Measurements from ENCODE around the gene TCF7L2.
A peak's percentile ranks its signal among the peaks of the same experiment; 100 is the strongest.

Gene TCF7L2

GRCh38 chr10:112967200-112967599 lies 17.2 kb downstream of the TCF7L2 start:
- Histone ChIP-seq H3K36me3 (ENCODE audit: control insufficient read depth in 1 of 2, insufficient read depth in 2 of 2, low read length in 2 of 2) (peaks cover 3 to 17% of the 10 kb centered on the region in 2 experiments), H3K18ac (ENCODE audit: low read length) (no peak overlapping the region), H2BK5ac (ENCODE audit: low read depth, low read length, poor library complexity) (no peak overlapping the region), H3K79me2 (ENCODE audit: control insufficient read depth, insufficient read depth, low read length, poor library complexity) (peaks cover 7% of the 10 kb centered on the region), H3K4me3 (ENCODE audit: low read depth, low read length) (no peak overlapping the region), H3K4ac (ENCODE audit: low read depth, low read length) (no peak overlapping the region), H4K12ac (ENCODE audit: low read depth, low read length) (no peak overlapping the region), H4K8ac (ENCODE audit: low read depth, low read length) (no peak overlapping the region), H3K14ac (ENCODE audit: low read length) (no peak overlapping the region), H2AK5ac (ENCODE audit: low read length) (no peak overlapping the region), H3K23ac (ENCODE audit: low read length) (no peak overlapping the region), H3K4me1 (ENCODE audit: control insufficient read depth in 1 of 2, insufficient read depth in 2 of 2, low read length in 2 of 2) (peaks cover 35 to 36% of the 10 kb centered on the region in 2 experiments), H2AFZ (ENCODE audit: insufficient read depth, low read length, poor library complexity) (no peak overlapping the region), H3K9ac (ENCODE audit: low read length) (no peak overlapping the region), H3K79me1 (ENCODE audit: low read length) (peaks cover 27% of the 10 kb centered on the region), H4K91ac (ENCODE audit: low read depth, low read length) (no peak overlapping the region), H3K27me3 (ENCODE audit: insufficient read depth, low read length) (no peaks in the 10 kb centered on the region), H2BK12ac (ENCODE audit: low read length) (no peak overlapping the region), H2BK120ac (ENCODE audit: insufficient read depth, low read length, poor library complexity) (no peak overlapping the region), H3K4me2 (ENCODE audit: low read length) (no peak overlapping the region), H3K9me3 (ENCODE audit: insufficient read depth, low read depth, low read length) (no peaks in the 10 kb centered on the region), H3K27ac (ENCODE audit: low read depth, low read length) (no peak overlapping the region)
- no CpG with 5 or more reads among the region's 5 CpGs for WGBS (ENCODE audit: extremely low coverage, insufficient coverage, insufficient read length)
- no peak for DNase-seq

GRCh38 chr10:112969131-112969530 lies 19.1 kb downstream of the TCF7L2 start:
- H3K4ac ChIP-seq (ENCODE audit: low read depth, low read length), result no peak overlapping the region
- H3K4me3 ChIP-seq (ENCODE audit: low read depth, low read length), result no peak overlapping the region
- H3K4me2 ChIP-seq (ENCODE audit: low read length), result no peak overlapping the region
- no peak overlapping the region for H3K14ac ChIP-seq (ENCODE audit: low read length)
- H3K27ac ChIP-seq (ENCODE audit: low read depth, low read length), result no peak overlapping the region
- no peaks in the 10 kb centered on the region for H3K9me3 ChIP-seq (ENCODE audit: insufficient read depth, low read depth, low read length)
- no peaks in the 10 kb centered on the region for H3K27me3 ChIP-seq (ENCODE audit: insufficient read depth, low read length)
- no peak overlapping the region for H2AFZ ChIP-seq (ENCODE audit: insufficient read depth, low read length, poor library complexity)
- WGBS (ENCODE audit: extremely low coverage, insufficient coverage, insufficient read length), result no CpG with 5 or more reads among the region's 2 CpGs
- H4K8ac ChIP-seq (ENCODE audit: low read depth, low read length), result no peak overlapping the region
- H2BK5ac ChIP-seq (ENCODE audit: low read depth, low read length, poor library complexity), result no peak overlapping the region
- H3K79me2 ChIP-seq (ENCODE audit: control insufficient read depth, insufficient read depth, low read length, poor library complexity), result peaks cover 7% of the 10 kb centered on the region
- no peak overlapping the region for H3K18ac ChIP-seq (ENCODE audit: low read length)
- H3K23ac ChIP-seq (ENCODE audit: low read length), result no peak overlapping the region
- H4K12ac ChIP-seq (ENCODE audit: low read depth, low read length), result no peak overlapping the region
- H3K4me1 ChIP-seq (ENCODE audit: control insufficient read depth in 1 of 2, insufficient read depth in 2 of 2, low read length in 2 of 2), result peaks cover 29 to 36% of the 10 kb centered on the region in 2 experiments
- peak in 1 of 2 donors; percentile 53 for DNase-seq
- H4K91ac ChIP-seq (ENCODE audit: low read depth, low read length), result no peak overlapping the region
- H2AK5ac ChIP-seq (ENCODE audit: low read length), result no peak overlapping the region
- H2BK120ac ChIP-seq (ENCODE audit: insufficient read depth, low read length, poor library complexity), result no peak overlapping the region
- no peak overlapping the region for H2BK12ac ChIP-seq (ENCODE audit: low read length)
- no peak overlapping the region for H3K9ac ChIP-seq (ENCODE audit: low read length)
- H3K79me1 ChIP-seq (ENCODE audit: low read length), result peaks cover 21% of the 10 kb centered on the region
- H3K36me3 ChIP-seq (ENCODE audit: control insufficient read depth in 1 of 2, insufficient read depth in 2 of 2, low read length in 2 of 2), result peaks cover 7 to 22% of the 10 kb centered on the region in 2 experiments

- Histone ChIP-seq H3K4me1 (ENCODE audit: control insufficient read depth in 1 of 2, insufficient read depth in 2 of 2, low read length in 2 of 2) (peaks cover 29 to 36% of the 10 kb centered on the region in 2 experiments), H3K27me3 (ENCODE audit: insufficient read depth, low read length) (no peaks in the 10 kb centered on the region), H3K4me2 (ENCODE audit: low read length) (no peak overlapping the region), H3K18ac (ENCODE audit: low read length) (no peak overlapping the region), H4K12ac (ENCODE audit: low read depth, low read length) (no peak overlapping the region), H3K36me3 (ENCODE audit: control insufficient read depth in 1 of 2, insufficient read depth in 2 of 2, low read length in 2 of 2) (peaks cover 7 to 24% of the 10 kb centered on the region in 2 experiments), H3K23ac (ENCODE audit: low read length) (no peak overlapping the region), H3K14ac (ENCODE audit: low read length) (no peak overlapping the region), H3K79me1 (ENCODE audit: low read length) (peaks cover 19% of the 10 kb centered on the region), H2BK5ac (ENCODE audit: low read depth, low read length, poor library complexity) (no peak overlapping the region), H2AFZ (ENCODE audit: insufficient read depth, low read length, poor library complexity) (no peak overlapping the region), H2BK120ac (ENCODE audit: insufficient read depth, low read length, poor library complexity) (no peak overlapping the region), H2BK12ac (ENCODE audit: low read length) (no peak overlapping the region), H3K27ac (ENCODE audit: low read depth, low read length) (peak overlapping the region; percentile 18), H4K91ac (ENCODE audit: low read depth, low read length) (no peak overlapping the region), H3K79me2 (ENCODE audit: control insufficient read depth, insufficient read depth, low read length, poor library complexity) (peaks cover 7% of the 10 kb centered on the region), H3K9me3 (ENCODE audit: insufficient read depth, low read depth, low read length) (no peaks in the 10 kb centered on the region), H3K4me3 (ENCODE audit: low read depth, low read length) (no peak overlapping the region), H3K4ac (ENCODE audit: low read depth, low read length) (no peak overlapping the region), H4K8ac (ENCODE audit: low read depth, low read length) (no peak overlapping the region), H3K9ac (ENCODE audit: low read length) (no peak overlapping the region), H2AK5ac (ENCODE audit: low read length) (no peak overlapping the region)
- no CpG with 5 or more reads among the region's 2 CpGs for WGBS (ENCODE audit: extremely low coverage, insufficient coverage, insufficient read length)
- DNase-seq, result peak; percentile 83 to 93
These were observed 19.5 kb downstream of the TCF7L2 start for GRCh38 chr10:112969542-112969941.

- Histone ChIP-seq H2BK120ac (ENCODE audit: insufficient read depth, low read length, poor library complexity) (no peak overlapping the region), H3K4me2 (ENCODE audit: low read length) (no peak overlapping the region), H2BK12ac (ENCODE audit: low read length) (no peak overlapping the region), H3K18ac (ENCODE audit: low read length) (no peak overlapping the region), H4K91ac (ENCODE audit: low read depth, low read length) (peak overlapping the region; percentile 5), H3K4me3 (ENCODE audit: low read depth, low read length) (no peak overlapping the region), H3K4ac (ENCODE audit: low read depth, low read length) (no peak overlapping the region), H2AFZ (ENCODE audit: insufficient read depth, low read length, poor library complexity) (no peak overlapping the region), H2BK5ac (ENCODE audit: low read depth, low read length, poor library complexity) (no peak overlapping the region), H3K14ac (ENCODE audit: low read length) (no peak overlapping the region), H4K8ac (ENCODE audit: low read depth, low read length) (no peak overlapping the region), H3K9ac (ENCODE audit: low read length) (no peak overlapping the region), H3K9me3 (ENCODE audit: insufficient read depth, low read depth, low read length) (no peaks in the 10 kb centered on the region), H3K79me2 (ENCODE audit: control insufficient read depth, insufficient read depth, low read length, poor library complexity) (peaks cover 7% of the 10 kb centered on the region), H3K36me3 (ENCODE audit: control insufficient read depth in 1 of 2, insufficient read depth in 2 of 2, low read length in 2 of 2) (peaks cover 7 to 24% of the 10 kb centered on the region in 2 experiments), H3K27me3 (ENCODE audit: insufficient read depth, low read length) (no peaks in the 10 kb centered on the region), H3K4me1 (ENCODE audit: control insufficient read depth in 1 of 2, insufficient read depth in 2 of 2, low read length in 2 of 2) (peaks cover 26 to 33% of the 10 kb centered on the region in 2 experiments), H3K79me1 (ENCODE audit: low read length) (peaks cover 17% of the 10 kb centered on the region), H3K27ac (ENCODE audit: low read depth, low read length) (peak overlapping the region; percentile 18), H2AK5ac (ENCODE audit: low read length) (no peak overlapping the region), H3K23ac (ENCODE audit: low read length) (no peak overlapping the region), H4K12ac (ENCODE audit: low read depth, low read length) (no peak overlapping the region)
- WGBS (ENCODE audit: extremely low coverage, insufficient coverage, insufficient read length), result no CpG with 5 or more reads among the region's 4 CpGs
- no peak for DNase-seq
These were observed 20.0 kb downstream of the TCF7L2 start for GRCh38 chr10:112970021-112970420.
